Measurements from ENCODE around the gene DBP. TPM values are rescaled to one million over a fixed set of nuclear protein-coding genes. Genes with fewer than 3 reads are reported as not detected.
A peak's percentile ranks its signal among the peaks of the same experiment; 100 is the strongest.

DBP gene
- total and polyA plus RNA-seq, 2 of the 13 experiments (the other 11 are each of a cell fraction or from before 2014, with no cell fraction given): 1.7 to 5.8 TPM

- TF ChIP-seq RBM39 (IDR thresholded peaks at IDR 0.05; ENCODE audit: low read depth, low read length, poor library complexity, severe bottlenecking) (peak; percentile 51), ZNF232 (CRISPR knock-in tag; IDR thresholded peaks at IDR 0.05; ENCODE audit: borderline replicate concordance) (peak; percentile 44; the same call in 1 of the 2 replicates), ZBTB38 (CRISPR knock-in tag; IDR thresholded peaks at IDR 0.05) (0 out of 2 replicates have a peak, but pooled peaks have one; percentile 19), GABPB1 (CRISPR knock-in tag; IDR thresholded peaks at IDR 0.05) (peak; percentile 58; the same call in 1 of the 2 replicates), TFDP2 (CRISPR knock-in tag; IDR thresholded peaks at IDR 0.05) (0 out of 2 replicates have a peak, but pooled peaks have one; percentile 43), HNRNPK (IDR thresholded peaks at IDR 0.05; ENCODE audit: low read depth, low read length, poor library complexity, severe bottlenecking) (peak; percentile 67), RAD21 (CRISPR knock-in tag; IDR thresholded peaks at IDR 0.05) (peak; percentile 83), PPARG (CRISPR knock-in tag; conservative IDR thresholded peaks at IDR 0.05) (no peak), HOXA3 (CRISPR knock-in tag; IDR thresholded peaks at IDR 0.05) (peak; percentile 47; the same call in 1 of the 2 replicates), PITX1 (CRISPR knock-in tag; IDR thresholded peaks at IDR 0.05) (peak; percentile 58; the same call in 1 of the 2 replicates), ZNF660 (CRISPR knock-in tag; IDR thresholded peaks at IDR 0.05; ENCODE audit: borderline replicate concordance, low read depth) (no peak), ZNF746 (CRISPR knock-in tag; IDR thresholded peaks at IDR 0.05) (peak; percentile 53; the same call in 1 of the 2 replicates), ZNF607 (CRISPR knock-in tag; IDR thresholded peaks at IDR 0.05; ENCODE audit: borderline replicate concordance) (0 out of 2 replicates have a peak, but pooled peaks have one; percentile 34), HDAC1 (CRISPR knock-in tag; IDR thresholded peaks at IDR 0.05) (peak; percentile 38; the same call in 1 of the 2 replicates), PHB2 (IDR thresholded peaks at IDR 0.05; ENCODE audit: partially characterized antibody) (no peak), GATAD2A (CRISPR knock-in tag; IDR thresholded peaks at IDR 0.05) (0 out of 2 replicates have a peak, but pooled peaks have one; percentile 16), KDM2A (CRISPR knock-in tag; IDR thresholded peaks at IDR 0.05; ENCODE audit: borderline replicate concordance, low read depth) (peak; percentile 92), ARNTL (CRISPR knock-in tag; IDR thresholded peaks at IDR 0.05) (no peak)
- TF ChIP-seq, protein P1, sequence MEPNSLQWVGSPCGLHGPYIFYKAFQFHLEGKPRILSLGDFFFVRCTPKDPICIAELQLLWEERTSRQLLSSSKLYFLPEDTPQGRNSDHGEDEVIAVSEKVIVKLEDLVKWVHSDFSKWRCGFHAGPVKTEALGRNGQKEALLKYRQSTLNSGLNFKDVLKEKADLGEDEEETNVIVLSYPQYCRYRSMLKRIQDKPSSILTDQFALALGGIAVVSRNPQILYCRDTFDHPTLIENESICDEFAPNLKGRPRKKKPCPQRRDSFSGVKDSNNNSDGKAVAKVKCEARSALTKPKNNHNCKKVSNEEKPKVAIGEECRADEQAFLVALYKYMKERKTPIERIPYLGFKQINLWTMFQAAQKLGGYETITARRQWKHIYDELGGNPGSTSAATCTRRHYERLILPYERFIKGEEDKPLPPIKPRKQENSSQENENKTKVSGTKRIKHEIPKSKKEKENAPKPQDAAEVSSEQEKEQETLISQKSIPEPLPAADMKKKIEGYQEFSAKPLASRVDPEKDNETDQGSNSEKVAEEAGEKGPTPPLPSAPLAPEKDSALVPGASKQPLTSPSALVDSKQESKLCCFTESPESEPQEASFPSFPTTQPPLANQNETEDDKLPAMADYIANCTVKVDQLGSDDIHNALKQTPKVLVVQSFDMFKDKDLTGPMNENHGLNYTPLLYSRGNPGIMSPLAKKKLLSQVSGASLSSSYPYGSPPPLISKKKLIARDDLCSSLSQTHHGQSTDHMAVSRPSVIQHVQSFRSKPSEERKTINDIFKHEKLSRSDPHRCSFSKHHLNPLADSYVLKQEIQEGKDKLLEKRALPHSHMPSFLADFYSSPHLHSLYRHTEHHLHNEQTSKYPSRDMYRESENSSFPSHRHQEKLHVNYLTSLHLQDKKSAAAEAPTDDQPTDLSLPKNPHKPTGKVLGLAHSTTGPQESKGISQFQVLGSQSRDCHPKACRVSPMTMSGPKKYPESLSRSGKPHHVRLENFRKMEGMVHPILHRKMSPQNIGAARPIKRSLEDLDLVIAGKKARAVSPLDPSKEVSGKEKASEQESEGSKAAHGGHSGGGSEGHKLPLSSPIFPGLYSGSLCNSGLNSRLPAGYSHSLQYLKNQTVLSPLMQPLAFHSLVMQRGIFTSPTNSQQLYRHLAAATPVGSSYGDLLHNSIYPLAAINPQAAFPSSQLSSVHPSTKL (CRISPR knock-in tag; IDR thresholded peaks at IDR 0.05): peak; percentile 53
- TF ChIP-seq, protein P2, sequence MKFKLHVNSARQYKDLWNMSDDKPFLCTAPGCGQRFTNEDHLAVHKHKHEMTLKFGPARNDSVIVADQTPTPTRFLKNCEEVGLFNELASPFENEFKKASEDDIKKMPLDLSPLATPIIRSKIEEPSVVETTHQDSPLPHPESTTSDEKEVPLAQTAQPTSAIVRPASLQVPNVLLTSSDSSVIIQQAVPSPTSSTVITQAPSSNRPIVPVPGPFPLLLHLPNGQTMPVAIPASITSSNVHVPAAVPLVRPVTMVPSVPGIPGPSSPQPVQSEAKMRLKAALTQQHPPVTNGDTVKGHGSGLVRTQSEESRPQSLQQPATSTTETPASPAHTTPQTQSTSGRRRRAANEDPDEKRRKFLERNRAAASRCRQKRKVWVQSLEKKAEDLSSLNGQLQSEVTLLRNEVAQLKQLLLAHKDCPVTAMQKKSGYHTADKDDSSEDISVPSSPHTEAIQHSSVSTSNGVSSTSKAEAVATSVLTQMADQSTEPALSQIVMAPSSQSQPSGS (CRISPR knock-in tag; IDR thresholded peaks at IDR 0.05): 0 out of 2 replicates have a peak, but pooled peaks have one; percentile 31
These were observed 48.3 kb downstream of the DBP start (continued) for GRCh38 chr19:48588670-48589401.

Measured in HepG2 (cell line).